Transverse colon (tissue), 4 donors: Measurements from ENCODE around the gene C4BPB. TPM values are rescaled to one million over a fixed set of nuclear protein-coding genes. Genes with fewer than 3 reads are reported as not detected.
"Not testable (repeated sequence)": the region's sequence is repeated elsewhere in the genome, so short reads cannot be mapped to it uniquely, and the experiment has no call there.

ENCODE experiments used
- DNase-seq: peaks from one replicate; pipeline ENCODE4 v3.0.0-alpha.2; 2019
- H3K27ac ChIP-seq, 4 donors: fragments of 200-600 bp; sonication (generic); 2 replicates each; pipeline ENCODE4 v1.5.1; 2016 to 2018; ENCODE audit warnings: inconsistent platforms in 4 of 4
- H3K27me3 ChIP-seq: fragments of 200-600 bp; sonication (generic); 2 replicates; pipeline ENCODE4 v1.5.1; 2017; ENCODE audit warnings: inconsistent platforms
- H3K36me3 ChIP-seq, 4 donors: fragments of 200-600 bp; sonication (generic); 2 replicates each; pipeline ENCODE4 v1.5.1; 2017 to 2019; ENCODE audit warnings: inconsistent platforms in 4 of 4
- H3K4me1 ChIP-seq, 4 donors: fragments of 200-600 bp; sonication (generic); 2 replicates each; pipeline ENCODE4 v1.5.1; 2017 to 2020; ENCODE audit warnings: inconsistent platforms in 4 of 4
- H3K4me3 ChIP-seq, 4 donors: fragments of 200-600 bp; sonication (generic); 1 replicate in 1 of 4; 2 replicates in 3 of 4; pipeline versions ENCODE4 v1.5.1 to v1.6.1; 2017 to 2019; ENCODE audit warnings: inconsistent platforms in 4 of 4
- H3K9me3 ChIP-seq, 2 donors: fragments of 200-600 bp; sonication (generic); 2 replicates each; pipeline ENCODE4 v1.5.1; 2017 to 2019; ENCODE audit warnings: inconsistent platforms in 2 of 2
- EP300 ChIP-seq: sonication (generic); formaldehyde crosslinking; IDR thresholded peaks from one replicate; pipeline ENCODE4 v1.6.1; 2017; ENCODE audit warnings: antibody characterized with exemption, low read depth
- POLR2A ChIP-seq: fragments of 450-650 bp; IDR thresholded peaks from one replicate; pipeline ENCODE4 v1.6.1; 2016; ENCODE audit warnings: antibody characterized with exemption, mild to moderate bottlenecking, moderate library complexity
- POLR2AphosphoS5 ChIP-seq, 3 donors: sonication (generic); formaldehyde crosslinking; IDR thresholded peaks; one replicate each; pipeline ENCODE4 v1.6.1; 2016; ENCODE audit warnings: antibody characterized with exemption in 3 of 3
- WGBS, 2 donors: methylation state at CpG; one replicate each; pipeline ENCODE4 v1.1.5; 2018; ENCODE audit warnings: low coverage in 1 of 2; 5-methylcytosine and 5-hydroxymethylcytosine counted together
- in situ Hi-C, 4 donors: fragments of 200-750 bp; cut with MboI; loops; one replicate each; pipeline versions ENCODE4 v1.15.0 to v1.15.1; 2017; ENCODE audit warnings: low sequenced_read_pairs in 3 of 4, low pct_ligation_motif_present in 1 of 4, low pct_unique_long_range_greater_than_20kb in 1 of 4
- intact Hi-C: fragments of 100-400 bp; cut with DNase I; formaldehyde crosslinking; loops from one replicate; pipeline ENCODE4 v1.15.1; 2023; ENCODE audit warnings: low total_unique reads
- total RNA-seq, 4 donors: library from RNA; depleted of rRNA; stranded (reverse); fragments of >200 nt; gene quantifications; one replicate each; pipeline ENCODE4 v1.1.0, GENCODE V29; 2016
- TF ChIP-seq, protein P1 (sequence below), 5 experiments: fragments of 200-600 bp in 3 of 5; fragments of 450-650 bp in 2 of 5; sonication (generic) in 3 of 5; IDR thresholded peaks; 1 replicate in 2 of 5; 2 replicates in 3 of 5; pipeline ENCODE4 v1.5.1; 2016 to 2017; ENCODE audit warnings: antibody characterized with exemption in 5 of 5, inconsistent platforms in 3 of 5, mild to moderate bottlenecking in 2 of 5, moderate library complexity in 1 of 5

Gene C4BPB, protein sequence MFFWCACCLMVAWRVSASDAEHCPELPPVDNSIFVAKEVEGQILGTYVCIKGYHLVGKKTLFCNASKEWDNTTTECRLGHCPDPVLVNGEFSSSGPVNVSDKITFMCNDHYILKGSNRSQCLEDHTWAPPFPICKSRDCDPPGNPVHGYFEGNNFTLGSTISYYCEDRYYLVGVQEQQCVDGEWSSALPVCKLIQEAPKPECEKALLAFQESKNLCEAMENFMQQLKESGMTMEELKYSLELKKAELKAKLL
- 10 to 100 TPM in 1 of 4 donors, 1 to 10 TPM in 2, not detected in 1; 3.7 to 16.8 (median 9.8) TPM for total RNA-seq

DNA sequence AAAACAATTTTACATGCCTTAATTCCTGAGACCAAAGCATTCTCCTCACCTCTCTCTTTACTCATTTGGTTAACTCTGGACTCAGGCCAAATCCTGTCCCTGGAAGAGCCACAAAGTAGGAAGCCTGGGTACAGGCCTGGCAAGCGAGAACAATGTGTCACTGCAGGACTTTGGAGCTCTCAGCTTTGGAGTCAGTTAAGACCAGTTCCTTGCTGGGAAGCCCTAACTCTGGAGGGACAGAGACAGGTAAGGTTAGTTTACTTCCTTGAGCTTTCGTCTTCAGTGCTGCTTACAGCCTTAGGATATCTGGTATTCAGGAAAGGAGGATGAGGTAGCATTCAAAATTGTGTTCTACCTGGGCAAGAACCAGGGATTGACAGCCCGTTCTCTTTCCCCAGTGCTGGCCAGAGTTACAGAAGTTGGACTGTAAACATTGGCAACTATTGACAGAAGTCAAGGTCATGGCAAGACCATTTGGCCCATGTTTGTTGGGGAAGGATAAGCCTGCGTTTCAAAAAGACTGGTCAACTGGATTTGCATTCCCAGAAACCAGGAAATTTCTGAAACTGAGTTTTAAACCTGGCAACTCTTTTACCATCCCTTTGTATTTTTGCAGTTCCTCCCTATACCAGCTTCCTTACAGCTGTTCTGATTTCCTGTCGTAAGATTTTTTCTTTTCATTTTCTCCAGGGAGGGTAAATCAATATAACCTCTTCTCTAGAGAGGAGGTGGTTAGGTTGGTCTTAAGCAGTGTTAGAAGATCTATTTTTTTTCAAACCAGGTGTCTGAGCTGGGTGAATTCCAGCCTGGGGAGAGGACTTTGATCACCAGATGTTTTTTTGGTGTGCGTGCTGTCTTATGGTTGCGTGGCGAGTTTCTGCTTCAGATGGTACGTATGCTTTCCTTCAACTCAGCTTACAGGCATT is at the start of gene C4BPB:
Gene C4BPB (plus strand): TSS at position 160 of the 926 bp plus-strand sequence. CDS start 672 bp downstream, at position 832.
- 31 to 40% methylated on average over 3 to 9 of the region's 9 CpGs for WGBS, 2 donors
- H3K9me3 ChIP-seq = no peaks in the 10 kb centered on the region
- H3K36me3 ChIP-seq = no peaks in the 10 kb centered on the region
- no peaks in the 10 kb centered on the region for H3K27me3 ChIP-seq
- H3K4me3 ChIP-seq = peak within 1 kb of the TSS in 1 of 4 donors; percentile 23
- H3K27ac ChIP-seq = peak within 1 kb of the TSS; percentile 61 to 79 (median 72)
- intact Hi-C loops = loop anchor here (10.0 kb wide), 1 partner anchor 316 kb away; no protein-coding TSS in a partner anchor
- in situ Hi-C loops = loop anchor here in 3 of 4 donors (5.0 to 25.0 kb wide), 5 partner anchors 313 to 423 kb away; partner anchors contain the start of gene CR1 (in 2 of the 3)
- peaks cover 0 to 17% (median 13%) of the 10 kb centered on the region in 4 donors for H3K4me1 ChIP-seq
- DNase-seq = peak; percentile 66
- TF ChIP-seq, protein P1, sequence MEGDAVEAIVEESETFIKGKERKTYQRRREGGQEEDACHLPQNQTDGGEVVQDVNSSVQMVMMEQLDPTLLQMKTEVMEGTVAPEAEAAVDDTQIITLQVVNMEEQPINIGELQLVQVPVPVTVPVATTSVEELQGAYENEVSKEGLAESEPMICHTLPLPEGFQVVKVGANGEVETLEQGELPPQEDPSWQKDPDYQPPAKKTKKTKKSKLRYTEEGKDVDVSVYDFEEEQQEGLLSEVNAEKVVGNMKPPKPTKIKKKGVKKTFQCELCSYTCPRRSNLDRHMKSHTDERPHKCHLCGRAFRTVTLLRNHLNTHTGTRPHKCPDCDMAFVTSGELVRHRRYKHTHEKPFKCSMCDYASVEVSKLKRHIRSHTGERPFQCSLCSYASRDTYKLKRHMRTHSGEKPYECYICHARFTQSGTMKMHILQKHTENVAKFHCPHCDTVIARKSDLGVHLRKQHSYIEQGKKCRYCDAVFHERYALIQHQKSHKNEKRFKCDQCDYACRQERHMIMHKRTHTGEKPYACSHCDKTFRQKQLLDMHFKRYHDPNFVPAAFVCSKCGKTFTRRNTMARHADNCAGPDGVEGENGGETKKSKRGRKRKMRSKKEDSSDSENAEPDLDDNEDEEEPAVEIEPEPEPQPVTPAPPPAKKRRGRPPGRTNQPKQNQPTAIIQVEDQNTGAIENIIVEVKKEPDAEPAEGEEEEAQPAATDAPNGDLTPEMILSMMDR (IDR thresholded peaks at IDR 0.05) = no peak
- peak in 2 of 3 donors; percentile 62 to 63 for TF ChIP-seq POLR2AphosphoS5 (IDR thresholded peaks at IDR 0.05)
- TF ChIP-seq POLR2A = peak; percentile 45
- no peak for TF ChIP-seq EP300

DNA sequence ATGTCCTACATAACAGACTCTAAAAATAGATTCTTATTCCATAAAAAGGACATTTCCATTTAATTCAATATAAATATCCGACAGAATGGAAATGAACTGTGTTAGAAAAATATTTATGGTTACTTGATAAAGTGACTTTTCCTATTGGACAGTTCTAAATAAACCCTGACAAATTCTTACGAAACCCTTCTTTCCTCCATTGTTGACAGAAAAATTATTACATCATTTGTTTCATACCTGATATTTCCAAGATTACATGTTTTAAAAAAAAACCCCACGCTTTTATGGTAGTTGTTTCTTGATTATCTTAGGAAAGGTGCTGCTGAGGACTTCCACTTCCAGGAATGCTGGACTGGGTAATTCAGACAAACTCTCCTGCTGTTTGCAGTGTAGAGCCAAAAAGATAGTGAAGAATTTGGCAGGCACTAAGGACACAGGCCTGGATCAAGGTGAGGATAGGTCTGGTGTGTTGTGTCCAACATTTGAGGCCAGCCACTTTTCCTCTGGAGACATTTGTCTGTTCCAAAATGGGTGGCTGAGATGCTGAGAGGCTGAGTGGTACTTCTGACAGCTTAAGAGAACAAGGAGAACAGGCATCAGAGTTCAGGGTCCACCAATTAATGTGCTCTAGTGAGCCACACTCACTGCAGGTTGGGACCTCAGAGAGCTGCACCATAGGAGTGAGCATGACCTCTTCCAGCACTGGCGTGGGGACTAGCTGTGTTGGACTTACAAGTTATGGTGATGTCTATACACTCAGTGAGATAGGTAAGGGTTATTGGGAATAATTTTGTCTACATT is 49.1 kb upstream of the C4BPB start:
- 92 to 96% methylated on average over 3 to 4 of the region's 4 CpGs for WGBS, 2 donors
- TF ChIP-seq POLR2A (no peak), POLR2AphosphoS5 (IDR thresholded peaks at IDR 0.05) (no peak), EP300 (no peak)
- TF ChIP-seq, protein P1 (IDR thresholded peaks at IDR 0.05) = no peak
- in situ Hi-C loops = no loop called here
- Histone ChIP-seq H3K36me3 (peaks cover 0 to 6% (median 0%) of the 10 kb centered on the region in 4 donors), H3K4me3 (no peak overlapping the region), H3K9me3 (no peaks in the 10 kb centered on the region), H3K27ac (no peak overlapping the region), H3K27me3 (no peaks in the 10 kb centered on the region), H3K4me1 (peaks cover 0 to 8% (median 2%) of the 10 kb centered on the region in 4 donors)
- intact Hi-C loops = no loop called here
- DNase-seq = no peak

GRCh38 chr1:207040181-207040533 is 48.5 kb upstream of the C4BPB start:
- TF ChIP-seq POLR2A = no peak
- TF ChIP-seq, protein P1 (IDR thresholded peaks at IDR 0.05) = no peak
- TF ChIP-seq EP300 = no peak
- TF ChIP-seq POLR2AphosphoS5 (IDR thresholded peaks at IDR 0.05) = no peak
- DNase-seq = no peak
- Histone ChIP-seq H3K36me3 (peaks cover 0 to 6% (median 0%) of the 10 kb centered on the region in 4 donors), H3K27me3 (no peaks in the 10 kb centered on the region), H3K4me1 (peaks cover 0 to 9% (median 1%) of the 10 kb centered on the region in 4 donors), H3K4me3 (no peak overlapping the region), H3K9me3 (no peaks in the 10 kb centered on the region), H3K27ac (no peak overlapping the region)
- intact Hi-C loops = no loop called here
- in situ Hi-C loops = no loop called here
- WGBS, 2 donors = 50 to 61% methylated on average over 3 of the region's 3 CpGs

DNA sequence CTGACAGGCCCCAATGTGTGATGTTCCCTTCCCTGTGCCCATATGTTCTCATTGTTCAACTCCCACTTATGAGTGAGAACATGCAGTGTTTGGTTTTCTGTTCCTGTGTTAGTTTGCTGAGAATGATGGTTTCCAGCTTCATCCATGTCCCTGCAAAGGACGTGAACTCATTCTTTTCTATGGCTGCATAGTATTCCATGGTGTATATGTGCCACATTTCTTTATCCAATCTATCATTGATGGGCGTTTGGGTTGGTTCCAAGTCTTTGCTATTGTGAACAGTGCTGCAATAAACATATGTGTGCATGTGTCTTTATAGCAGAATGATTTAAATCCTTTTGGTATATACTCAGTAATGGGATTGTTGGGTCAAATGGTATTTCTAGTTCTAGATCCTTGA is 47.3 kb upstream of the C4BPB start:
- 90 to 100% methylated on average over 2 of the region's 2 CpGs for WGBS, 2 donors
- H3K27me3 ChIP-seq, in situ Hi-C loops, H3K4me3 ChIP-seq, H3K27ac ChIP-seq, H3K36me3 ChIP-seq, H3K9me3 ChIP-seq, intact Hi-C loops, DNase-seq: not testable (repeated sequence)
- H3K4me1 ChIP-seq = peaks cover 0 to 16% (median 2%) of the 10 kb centered on the region in 4 donors
